ENCODE measurements around the gene RSBN1.
"Not testable (repeated sequence)": the region's sequence is repeated elsewhere in the genome, so short reads cannot be mapped to it uniquely, and the experiment has no call there.

RSBN1 gene

GRCh38 chr1:113811888-113812660 lies at the start of gene RSBN1:
Gene RSBN1, minus strand, starts transcription at chr1:113812476. Its CDS starts 64 bp downstream, at chr1:113812412.
- DNase-seq (ENCODE audit: low read depth in 2 of 2): peak; percentile 95 to 96

GRCh38 chr1:113861641-113862040 lies 49.4 kb upstream of the RSBN1 start:
- no peak for DNase-seq (ENCODE audit: low read depth in 2 of 2)

GRCh38 chr1:113860891-113861290 lies 48.6 kb upstream of the RSBN1 start:
- DNase-seq (ENCODE audit: low read depth in 2 of 2): no peak

GRCh38 chr1:113859478-113860175 lies 47.4 kb upstream of the RSBN1 start:
- no peak for DNase-seq (ENCODE audit: low read depth in 2 of 2)

GRCh38 chr1:113858982-113859381 lies 46.7 kb upstream of the RSBN1 start:
- no peak for DNase-seq (ENCODE audit: low read depth in 2 of 2)

GRCh38 chr1:113858418-113858817 lies 46.1 kb upstream of the RSBN1 start:
- no peak for DNase-seq (ENCODE audit: low read depth in 2 of 2)

- no peak for DNase-seq (ENCODE audit: low read depth in 2 of 2)
These were observed 45.5 kb upstream of the RSBN1 start for GRCh38 chr1:113857776-113858175.

- no peak for DNase-seq (ENCODE audit: low read depth in 2 of 2)
These were observed 44.1 kb upstream of the RSBN1 start for GRCh38 chr1:113856401-113856790.

GRCh38 chr1:113855630-113856400 lies 43.5 kb upstream of the RSBN1 start:
- DNase-seq (ENCODE audit: low read depth in 2 of 2): no peak

- no peak for DNase-seq (ENCODE audit: low read depth in 2 of 2)
These were observed 42.0 kb upstream of the RSBN1 start for GRCh38 chr1:113854234-113854633.

GRCh38 chr1:113852694-113853093 lies 40.4 kb upstream of the RSBN1 start:
- DNase-seq (ENCODE audit: low read depth in 2 of 2): not testable (repeated sequence)

GRCh38 chr1:113850127-113850796 lies 38.0 kb upstream of the RSBN1 start:
- no peak for DNase-seq (ENCODE audit: low read depth in 2 of 2)

- no peak for DNase-seq (ENCODE audit: low read depth in 2 of 2)
These were observed 36.8 kb upstream of the RSBN1 start for GRCh38 chr1:113849072-113849471.

- DNase-seq (ENCODE audit: low read depth in 2 of 2): no peak
These were observed 34.2 kb upstream of the RSBN1 start for GRCh38 chr1:113846391-113847035.

GRCh38 chr1:113836534-113836933 lies 24.3 kb upstream of the RSBN1 start:
- DNase-seq (ENCODE audit: low read depth in 2 of 2): no peak

GRCh38 chr1:113835686-113836290 lies 23.5 kb upstream of the RSBN1 start:
- DNase-seq (ENCODE audit: low read depth in 2 of 2): no peak

GRCh38 chr1:113834716-113835115 lies 22.4 kb upstream of the RSBN1 start:
- no peak for DNase-seq (ENCODE audit: low read depth in 2 of 2)

GRCh38 chr1:113830039-113830438 lies 17.8 kb upstream of the RSBN1 start:
- DNase-seq (ENCODE audit: low read depth in 2 of 2): no peak

GRCh38 chr1:113821916-113822315 lies 9.6 kb upstream of the RSBN1 start:
- DNase-seq (ENCODE audit: low read depth in 2 of 2): no peak

GRCh38 chr1:113818578-113818977 lies 6.3 kb upstream of the RSBN1 start:
- no peak for DNase-seq (ENCODE audit: low read depth in 2 of 2)

GRCh38 chr1:113813218-113813617 lies 942 bp upstream of the RSBN1 start:
- no peak for DNase-seq (ENCODE audit: low read depth in 2 of 2)

All from stimulated activated CD8-positive, alpha-beta memory T cell treated with anti-CD3 and anti-CD28 coated beads, Interleukin-2, amount 100 ng/mL, for 48 hours (primary cell).